DND-41 (cell line): Measurements from ENCODE around the gene GADD45B.

Experiments used
- EZH2 ChIP-seq: IDR thresholded peaks from 3 replicates; pipeline ENCODE4 v1.6.1; 2012; ENCODE audit warnings: borderline replicate concordance, low read depth, mild to moderate bottlenecking, moderate library complexity, low read length, inconsistent platforms; ENCODE audit not compliant: severe bottlenecking
- TF ChIP-seq, protein P1 (sequence below): IDR thresholded peaks from 2 replicates; pipeline ENCODE4 v1.5.1; 2012; ENCODE audit warnings: borderline replicate concordance, low read length, moderate library complexity, mild to moderate bottlenecking; ENCODE audit not compliant: poor library complexity, severe bottlenecking; ENCODE audit errors: extremely low read depth

DNA sequence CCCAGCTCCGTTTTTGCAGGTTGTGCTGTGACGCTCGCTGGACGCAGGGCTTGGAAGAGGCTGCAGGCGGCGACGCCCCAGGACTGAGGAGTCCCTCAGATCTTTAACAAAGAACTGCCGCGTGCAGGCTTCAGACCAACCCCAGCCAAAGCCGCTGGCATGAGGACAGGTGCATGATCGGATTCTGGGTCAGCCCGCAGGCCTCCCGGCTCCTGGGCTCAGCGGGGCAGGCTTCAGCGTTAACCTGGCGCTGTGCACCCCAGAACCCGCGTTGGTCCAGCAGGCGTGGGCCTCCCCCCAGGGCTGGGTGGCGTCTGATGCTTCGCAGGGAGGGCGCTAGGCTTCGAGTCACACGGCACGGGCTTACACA lies 47.6 kb upstream of the GADD45B start:
- TF ChIP-seq, protein P1, sequence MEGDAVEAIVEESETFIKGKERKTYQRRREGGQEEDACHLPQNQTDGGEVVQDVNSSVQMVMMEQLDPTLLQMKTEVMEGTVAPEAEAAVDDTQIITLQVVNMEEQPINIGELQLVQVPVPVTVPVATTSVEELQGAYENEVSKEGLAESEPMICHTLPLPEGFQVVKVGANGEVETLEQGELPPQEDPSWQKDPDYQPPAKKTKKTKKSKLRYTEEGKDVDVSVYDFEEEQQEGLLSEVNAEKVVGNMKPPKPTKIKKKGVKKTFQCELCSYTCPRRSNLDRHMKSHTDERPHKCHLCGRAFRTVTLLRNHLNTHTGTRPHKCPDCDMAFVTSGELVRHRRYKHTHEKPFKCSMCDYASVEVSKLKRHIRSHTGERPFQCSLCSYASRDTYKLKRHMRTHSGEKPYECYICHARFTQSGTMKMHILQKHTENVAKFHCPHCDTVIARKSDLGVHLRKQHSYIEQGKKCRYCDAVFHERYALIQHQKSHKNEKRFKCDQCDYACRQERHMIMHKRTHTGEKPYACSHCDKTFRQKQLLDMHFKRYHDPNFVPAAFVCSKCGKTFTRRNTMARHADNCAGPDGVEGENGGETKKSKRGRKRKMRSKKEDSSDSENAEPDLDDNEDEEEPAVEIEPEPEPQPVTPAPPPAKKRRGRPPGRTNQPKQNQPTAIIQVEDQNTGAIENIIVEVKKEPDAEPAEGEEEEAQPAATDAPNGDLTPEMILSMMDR: no peak
- no peak for TF ChIP-seq EZH2
